ENCODE data around the gene GPS2. TPM values are rescaled to one million over a fixed set of nuclear protein-coding genes. Genes with fewer than 3 reads are reported as not detected.
A peak's percentile ranks its signal among the peaks of the same experiment; 100 is the strongest.

Gene GPS2
- total RNA-seq, 1 experiment from 2014 or later = 62.6 TPM

DNA sequence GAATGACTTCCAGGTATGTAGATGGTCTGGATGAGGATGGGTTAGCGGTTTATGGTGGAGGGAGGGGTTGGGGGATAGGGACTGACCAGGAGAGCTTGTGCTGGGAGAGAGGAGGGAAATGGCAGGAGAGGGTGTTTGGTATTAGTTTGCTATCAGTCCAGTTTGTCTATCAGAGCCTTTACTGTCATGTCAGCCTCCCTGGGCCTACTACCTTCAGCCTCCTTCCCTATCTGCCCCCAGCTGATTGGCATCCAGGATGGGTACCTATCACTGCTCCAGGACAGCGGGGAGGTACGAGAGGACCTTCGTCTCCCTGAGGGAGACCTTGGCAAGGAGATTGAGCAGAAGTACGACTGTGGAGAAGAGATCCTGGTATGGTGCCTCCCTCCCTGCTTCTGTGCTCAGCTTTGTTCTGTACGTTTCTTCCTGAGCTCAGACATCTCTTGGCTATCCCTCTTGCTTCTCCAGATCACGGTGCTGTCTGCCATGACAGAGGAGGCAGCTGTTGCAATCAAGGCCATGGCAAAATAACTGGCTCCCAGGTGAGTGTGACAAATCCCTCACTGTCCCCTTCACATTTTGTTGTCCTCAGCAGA, 4.0 kb downstream of the GPS2 start:
- H3K18ac ChIP-seq (ENCODE audit: insufficient read length, low read depth, low read length) = no peak overlapping the region
- Mint-ChIP-seq H3K27ac (peak overlapping the region in 2 of 3 experiments; percentile 52 to 57; a peak in 3 of 7 replicates), H3K4me3 (no peak overlapping the region; a peak in 1 of 5 replicates), H3K27me3 (ENCODE audit: low read depth) (no peaks in the 10 kb centered on the region; the same call in none of the 2 replicates), H3K4me1 (peaks cover 39 to 41% of the 10 kb centered on the region in 2 experiments), H3K9me3 (peaks cover 0 to 3% of the 10 kb centered on the region in 2 experiments; a peak in 1 of 5 replicates), H3K36me3 (ENCODE audit: insufficient read depth in 1 of 3, low read depth in 3 of 3) (peaks cover 47 to 65% (median 57%) of the 10 kb centered on the region in 3 experiments)
- H3K4me2 ChIP-seq (ENCODE audit: insufficient read depth, insufficient read length, low read length) = no peak overlapping the region
- TF ChIP-seq, protein P1, sequence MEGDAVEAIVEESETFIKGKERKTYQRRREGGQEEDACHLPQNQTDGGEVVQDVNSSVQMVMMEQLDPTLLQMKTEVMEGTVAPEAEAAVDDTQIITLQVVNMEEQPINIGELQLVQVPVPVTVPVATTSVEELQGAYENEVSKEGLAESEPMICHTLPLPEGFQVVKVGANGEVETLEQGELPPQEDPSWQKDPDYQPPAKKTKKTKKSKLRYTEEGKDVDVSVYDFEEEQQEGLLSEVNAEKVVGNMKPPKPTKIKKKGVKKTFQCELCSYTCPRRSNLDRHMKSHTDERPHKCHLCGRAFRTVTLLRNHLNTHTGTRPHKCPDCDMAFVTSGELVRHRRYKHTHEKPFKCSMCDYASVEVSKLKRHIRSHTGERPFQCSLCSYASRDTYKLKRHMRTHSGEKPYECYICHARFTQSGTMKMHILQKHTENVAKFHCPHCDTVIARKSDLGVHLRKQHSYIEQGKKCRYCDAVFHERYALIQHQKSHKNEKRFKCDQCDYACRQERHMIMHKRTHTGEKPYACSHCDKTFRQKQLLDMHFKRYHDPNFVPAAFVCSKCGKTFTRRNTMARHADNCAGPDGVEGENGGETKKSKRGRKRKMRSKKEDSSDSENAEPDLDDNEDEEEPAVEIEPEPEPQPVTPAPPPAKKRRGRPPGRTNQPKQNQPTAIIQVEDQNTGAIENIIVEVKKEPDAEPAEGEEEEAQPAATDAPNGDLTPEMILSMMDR (conservative IDR thresholded peaks at IDR 0.05) = no peak
- no peak overlapping the region for H4K8ac ChIP-seq (replicated peaks; ENCODE audit: insufficient read length, low read depth, low read length)
- H3K79me2 ChIP-seq (ENCODE audit: insufficient read depth, low read length) = peaks cover 21% of the 10 kb centered on the region
- H2BK15ac ChIP-seq (ENCODE audit: low read depth, low read length) = no peak overlapping the region
- no peak overlapping the region for H2BK20ac ChIP-seq (ENCODE audit: low read depth, low read length, poor library complexity, severe bottlenecking)
- no peak overlapping the region for H3K14ac ChIP-seq (ENCODE audit: insufficient read depth, low read length)
- H3K27me3 ChIP-seq (ENCODE audit: insufficient read depth, low read length) = no peaks in the 10 kb centered on the region
- H4K5ac ChIP-seq (ENCODE audit: insufficient read length, low read depth, low read length) = no peak overlapping the region
- no peak overlapping the region for H2AK5ac ChIP-seq (ENCODE audit: insufficient read length, low read length)
- H4K20me1 ChIP-seq (ENCODE audit: control insufficient read depth, insufficient read depth, insufficient read length) = no peaks in the 10 kb centered on the region
- WGBS (ENCODE audit: extremely low coverage, insufficient read length, low lambda C conversion rate) = no CpG with 5 or more reads among the region's 7 CpGs
- no peak overlapping the region for H3K56ac ChIP-seq (ENCODE audit: insufficient read length, low read depth, low read length)
- H2AFZ ChIP-seq (ENCODE audit: low read length) = no peak overlapping the region
- no peak overlapping the region for H4K91ac ChIP-seq (ENCODE audit: insufficient read length, low read depth, low read length)
- H3K23me2 ChIP-seq (ENCODE audit: insufficient read length, low read depth, low read length, poor library complexity, severe bottlenecking) = peaks cover 19% of the 10 kb centered on the region
- H3K79me1 ChIP-seq (ENCODE audit: insufficient read depth, low read depth, low read length, poor library complexity, severe bottlenecking) = no peaks in the 10 kb centered on the region
- no peak overlapping the region for H2BK12ac ChIP-seq (ENCODE audit: insufficient read length, low read depth, low read length)
- H3K23ac ChIP-seq (ENCODE audit: insufficient read length, low read depth, low read length) = no peak overlapping the region
- H3K9ac ChIP-seq (ENCODE audit: extremely low read depth, insufficient read length, low read length) = no peak overlapping the region
- DNase-seq = no peak
- H3K27ac ChIP-seq (ENCODE audit: insufficient read length, low read depth, low read length) = no peak overlapping the region
- H2BK5ac ChIP-seq (ENCODE audit: insufficient read length, low read length) = no peak overlapping the region
- H3K4me1 ChIP-seq (ENCODE audit: insufficient read depth, low read length) = peaks cover 2% of the 10 kb centered on the region; the same call in 1 of the 2 replicates
- no peaks in the 10 kb centered on the region for H3K9me3 ChIP-seq (ENCODE audit: control insufficient read depth, low read depth, low read length)
- no peak overlapping the region for H3K4ac ChIP-seq (ENCODE audit: low read depth, low read length)
- H3T11ph ChIP-seq (ENCODE audit: low read length) = no peak overlapping the region
- H2BK120ac ChIP-seq (ENCODE audit: low read depth, low read length, poor library complexity, severe bottlenecking) = no peak overlapping the region

Measured in H9 (cell line).